NCI-H748 treated with DMSO at 0.1 percent for 48 hours (cell line): ENCODE measurements around the gene VPS45.
"Not testable (repeated sequence)": the region's sequence is repeated elsewhere in the genome, so short reads cannot be mapped to it uniquely, and the experiment has no call there.

Experiments
- DNase-seq: peaks from one replicate; lab custom pipeline; 2025; lab: John Stamatoyannopoulos, UW

Gene VPS45

DNA sequence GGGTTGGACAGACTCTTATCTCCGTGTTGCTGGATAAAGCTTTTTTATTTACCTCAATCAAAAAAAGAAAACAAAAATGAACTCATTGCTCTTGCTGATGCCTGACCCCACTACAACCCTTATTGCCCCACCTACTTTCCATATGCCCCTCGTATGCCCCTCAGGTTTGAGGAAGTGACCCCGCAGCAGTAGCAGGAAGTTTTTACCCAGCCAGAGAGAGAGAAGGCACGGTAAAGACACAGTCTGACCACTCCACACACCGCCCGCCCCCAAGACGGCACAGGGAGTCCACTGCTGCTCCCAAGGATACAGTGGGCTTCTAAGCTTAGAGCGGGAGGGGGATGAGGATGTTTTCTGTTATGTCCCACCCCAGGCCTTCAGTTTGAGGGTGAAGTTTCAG is 92.0 kb downstream of the VPS45 start:
- DNase-seq, result no peak

DNA sequence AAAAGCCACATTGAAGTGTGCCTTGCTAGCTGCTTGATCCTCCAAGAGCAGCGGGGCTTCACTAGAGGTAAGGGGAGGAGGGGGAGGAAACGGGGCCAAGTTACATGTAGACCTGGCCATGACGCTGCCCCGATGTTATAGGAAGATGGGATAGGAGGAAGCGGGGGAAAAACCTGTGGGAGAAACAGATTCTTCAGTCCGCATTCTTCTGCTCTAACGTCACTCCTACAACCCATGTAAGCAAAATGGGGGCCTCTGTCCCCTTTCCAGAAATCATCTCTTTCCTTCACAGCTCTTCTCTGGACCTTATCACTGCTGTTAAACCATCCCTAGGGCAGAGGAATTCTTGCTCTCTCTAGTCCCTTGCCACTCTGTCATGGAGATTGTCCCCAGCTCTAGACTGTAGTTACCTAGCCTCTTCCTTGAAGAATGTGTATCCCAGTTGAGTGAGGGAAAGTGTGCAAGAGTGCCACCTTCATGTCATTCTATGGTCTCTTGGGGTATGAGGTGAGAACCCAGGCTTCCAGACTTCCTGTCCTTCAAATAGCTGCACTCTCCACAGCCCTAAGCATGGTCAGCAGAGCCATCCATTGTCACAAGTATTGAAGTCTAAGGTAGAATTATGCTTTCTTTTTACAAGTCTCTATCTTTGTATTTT is 93.5 kb downstream of the VPS45 start:
- no peak for DNase-seq

DNA sequence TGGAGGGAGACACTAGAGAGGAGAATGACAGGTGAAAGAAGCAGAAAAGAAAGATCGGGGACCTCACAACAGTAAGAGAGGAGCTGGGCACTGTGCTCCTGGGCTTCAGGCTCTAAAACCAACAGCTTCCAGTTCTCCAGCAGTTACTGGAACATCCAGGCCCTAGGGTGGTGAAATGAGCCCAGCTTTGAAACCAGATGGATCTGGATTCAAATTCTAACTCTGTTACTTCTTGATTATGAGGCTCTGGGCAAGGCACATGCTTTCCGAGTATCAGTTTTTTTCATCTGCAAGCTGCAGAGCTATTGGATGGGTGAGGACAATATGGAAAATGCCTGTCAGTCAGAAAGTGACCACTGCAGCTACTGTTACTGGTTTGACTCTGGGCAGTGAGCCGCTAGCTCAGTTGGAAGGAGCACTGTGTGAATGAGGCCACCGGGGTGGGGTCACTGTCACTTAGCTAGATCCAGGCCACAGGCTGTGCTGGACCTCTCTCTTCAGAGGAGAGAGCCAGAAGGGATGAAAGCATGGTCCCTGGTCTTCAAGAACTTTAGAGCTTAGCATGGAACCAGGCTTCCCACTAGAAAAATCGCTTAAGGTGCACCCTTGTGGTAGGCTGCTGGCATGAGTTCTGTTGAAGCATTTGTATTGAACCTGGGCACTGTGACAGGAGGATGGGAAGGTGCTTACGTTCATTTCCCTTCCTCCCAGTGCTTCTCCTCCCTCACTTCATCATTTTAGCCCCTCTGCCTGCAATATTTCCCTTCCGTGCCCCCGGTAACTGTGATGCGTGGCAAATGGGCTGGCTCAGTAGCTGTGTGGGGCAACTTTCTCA is 94.4 kb downstream of the VPS45 start:
- no peak for DNase-seq

DNA sequence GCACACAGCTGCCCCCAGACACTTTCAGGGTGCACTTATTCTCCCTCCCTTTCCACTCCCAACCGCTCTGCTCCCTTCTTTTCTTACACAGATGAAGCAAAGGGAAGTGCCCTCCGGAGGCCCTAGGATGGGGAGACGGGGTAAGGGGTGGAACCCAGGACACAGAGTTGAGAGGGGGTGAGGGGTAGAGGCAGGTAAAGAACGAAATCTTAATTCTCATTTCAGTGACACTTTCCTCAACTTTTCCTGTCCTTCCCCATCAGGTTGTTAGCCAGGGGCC is 94.9 kb downstream of the VPS45 start:
- no peak for DNase-seq

DNA sequence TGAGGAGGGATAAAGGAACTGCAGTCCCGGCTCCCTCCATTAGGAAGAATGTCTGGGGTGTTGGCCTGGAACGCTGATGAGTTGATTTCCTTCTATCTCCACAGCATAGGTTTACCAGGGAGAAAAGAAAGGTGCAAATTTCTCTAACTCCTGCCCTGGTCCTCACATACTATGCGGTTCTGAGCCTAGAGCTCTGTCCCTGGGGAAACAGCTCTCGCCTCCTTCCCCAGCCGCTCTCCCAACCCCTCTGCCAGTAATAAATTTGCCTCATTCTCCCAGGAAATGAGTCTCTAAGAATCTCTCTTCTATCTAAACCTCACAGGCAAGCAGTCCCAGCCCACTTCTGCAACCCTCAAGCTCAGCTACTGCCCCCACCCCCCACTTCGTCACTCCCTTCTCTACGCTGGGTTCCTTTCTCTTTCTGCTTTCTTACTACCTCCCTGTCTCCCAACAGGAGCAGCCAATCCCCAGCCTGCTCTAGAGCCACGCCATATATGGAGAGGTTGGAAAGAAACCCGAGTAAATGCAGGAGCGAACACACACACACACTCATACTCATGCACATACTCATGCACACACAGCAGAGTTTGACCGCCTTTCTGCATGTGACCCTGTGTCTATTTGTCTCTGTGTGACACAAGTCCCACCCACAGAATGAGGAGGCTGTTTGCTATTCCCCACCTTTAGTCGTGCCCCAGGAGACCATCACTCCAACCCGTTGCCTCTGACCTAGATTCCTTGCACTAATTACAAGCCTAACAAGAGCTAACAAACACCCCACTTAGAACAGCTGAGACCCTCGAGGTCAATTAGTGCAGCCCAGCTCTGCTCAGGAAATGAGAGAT is 95.5 kb downstream of the VPS45 start:
- DNase-seq, result peak; percentile 42

DNA sequence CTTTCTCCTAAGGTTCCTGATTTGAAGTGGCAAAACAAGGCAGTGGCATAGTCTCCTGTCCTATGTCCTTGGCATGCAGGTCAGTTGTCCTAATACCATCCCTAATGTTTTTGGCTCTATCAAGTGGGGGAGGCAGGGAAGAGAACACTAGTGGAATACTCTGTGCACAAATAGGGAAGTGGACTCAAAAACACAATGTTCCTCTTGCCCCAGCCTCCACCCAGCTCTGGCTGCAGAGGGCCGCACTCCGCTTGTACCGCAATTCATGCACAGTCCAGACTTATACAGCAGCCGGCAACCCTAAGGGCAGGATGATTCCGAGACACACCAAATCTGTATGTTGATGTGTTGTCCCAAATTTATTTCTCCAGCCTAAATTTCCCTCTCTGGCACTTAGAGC is 96.6 kb downstream of the VPS45 start:
- no peak for DNase-seq

DNA sequence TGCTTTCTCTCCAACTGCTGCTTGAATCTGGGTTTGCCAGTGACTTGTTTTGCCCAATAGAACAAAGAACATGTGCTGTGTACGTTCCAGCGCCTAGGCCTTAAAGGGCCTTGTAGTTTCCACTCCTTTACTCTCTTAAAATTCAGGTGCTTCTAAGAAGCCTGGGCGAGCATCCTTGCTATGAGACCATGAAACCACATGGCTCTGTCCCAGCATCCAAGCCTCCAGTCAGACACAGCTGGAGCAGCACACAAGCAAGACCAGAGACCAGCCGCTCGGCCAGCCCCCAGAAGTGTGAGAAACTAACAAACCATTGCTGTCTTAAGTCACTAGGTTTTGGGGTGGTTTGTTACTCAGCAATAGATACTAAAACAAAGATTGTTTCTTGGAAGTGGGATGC is 97.2 kb downstream of the VPS45 start:
- DNase-seq, result no peak

DNA sequence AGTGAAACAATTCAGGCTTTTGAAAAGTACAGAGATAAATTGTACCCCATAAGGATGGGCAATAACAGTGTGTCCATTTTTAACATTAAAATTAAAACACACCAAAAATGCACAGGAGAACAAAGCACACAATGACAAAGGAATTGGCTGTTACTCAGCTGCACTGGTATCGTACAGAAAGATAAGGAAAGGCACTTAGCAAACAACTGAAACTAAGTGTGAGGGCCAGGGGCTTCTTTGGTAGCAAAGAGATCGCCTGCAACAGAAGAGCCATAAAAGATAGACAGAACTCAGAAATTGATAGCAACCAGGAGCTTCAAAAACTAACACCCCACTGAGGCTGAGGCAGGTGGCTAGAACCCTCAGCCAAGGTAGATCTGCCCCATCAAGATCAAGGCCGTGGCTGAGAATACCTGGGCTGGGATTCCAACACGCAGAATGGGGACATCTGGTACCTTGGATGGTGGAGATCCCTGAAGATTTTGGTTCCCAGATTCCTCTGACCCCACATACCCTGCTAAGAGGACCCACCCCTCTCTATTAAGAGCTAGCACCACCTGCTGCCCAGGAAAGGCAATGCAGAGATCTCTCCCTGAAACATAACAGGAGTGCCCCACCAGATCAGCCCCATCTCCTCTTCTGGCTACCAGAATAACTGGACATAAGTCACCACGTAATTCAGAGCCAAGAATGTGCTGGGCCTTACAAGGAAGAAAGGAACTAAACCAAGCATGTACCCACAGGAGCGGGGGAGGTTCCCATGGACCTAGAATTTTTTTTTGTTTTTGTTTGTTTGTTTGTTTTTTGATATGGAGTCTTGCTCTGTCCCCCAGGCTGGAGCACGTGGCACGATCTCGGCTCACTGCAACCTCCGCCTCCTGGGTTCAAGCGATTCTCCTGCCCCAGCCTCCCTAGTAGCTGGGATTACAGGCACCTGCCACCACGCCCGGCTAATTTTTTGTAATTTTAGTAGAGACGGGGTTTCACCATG is 98.3 kb downstream of the VPS45 start:
- DNase-seq, result peak; percentile 38

DNA sequence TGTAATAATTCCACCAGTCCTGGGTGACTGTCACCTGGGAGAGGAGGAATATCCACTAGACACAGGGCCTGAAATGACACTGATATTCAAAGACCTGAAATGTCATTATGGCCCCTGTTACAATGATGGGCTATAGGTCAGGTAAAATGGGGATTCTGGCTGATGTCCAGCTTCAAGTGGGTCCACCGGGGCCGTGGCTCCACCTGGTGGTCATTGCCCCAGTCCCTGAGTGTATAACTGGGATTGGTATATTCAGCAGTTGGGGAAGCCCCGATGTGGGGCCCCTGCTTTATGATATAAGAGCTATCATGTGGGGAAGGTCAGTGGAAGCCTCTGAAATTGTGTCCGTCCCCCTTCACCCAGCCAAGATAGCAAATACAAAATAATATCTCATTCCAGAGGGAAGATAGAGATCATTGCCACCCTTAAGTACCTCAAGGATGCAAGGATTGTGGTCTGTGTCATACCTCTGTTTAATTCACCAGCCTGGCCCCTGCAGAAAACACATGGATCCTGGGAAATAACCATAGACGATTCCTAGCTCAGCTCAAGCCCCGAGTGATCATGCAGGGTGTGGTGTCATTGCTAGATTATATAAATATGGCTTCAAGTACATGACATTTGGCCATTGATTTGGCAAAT is 101.5 kb downstream of the VPS45 start:
- peak; percentile 32 for DNase-seq

DNA sequence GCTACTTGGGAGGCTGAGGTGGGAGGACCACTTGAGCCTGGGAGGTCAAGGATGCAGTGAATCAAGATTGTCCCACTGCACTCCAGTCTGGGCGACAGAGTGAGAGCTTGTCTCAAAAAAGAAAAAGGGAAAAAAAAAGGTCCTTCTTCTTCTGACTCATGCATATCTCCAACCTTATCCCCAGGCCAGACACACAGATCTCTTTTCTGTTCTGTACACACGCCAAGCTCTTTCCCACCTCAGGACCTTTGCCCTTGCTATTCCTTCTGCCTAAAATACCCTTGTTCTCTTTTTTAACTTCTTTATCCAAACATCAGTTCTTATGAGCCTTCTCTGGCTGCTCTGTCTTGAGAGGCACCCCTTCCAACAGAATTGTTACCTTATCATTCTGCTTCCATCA is 104.2 kb downstream of the VPS45 start:
- DNase-seq, result no peak

DNA sequence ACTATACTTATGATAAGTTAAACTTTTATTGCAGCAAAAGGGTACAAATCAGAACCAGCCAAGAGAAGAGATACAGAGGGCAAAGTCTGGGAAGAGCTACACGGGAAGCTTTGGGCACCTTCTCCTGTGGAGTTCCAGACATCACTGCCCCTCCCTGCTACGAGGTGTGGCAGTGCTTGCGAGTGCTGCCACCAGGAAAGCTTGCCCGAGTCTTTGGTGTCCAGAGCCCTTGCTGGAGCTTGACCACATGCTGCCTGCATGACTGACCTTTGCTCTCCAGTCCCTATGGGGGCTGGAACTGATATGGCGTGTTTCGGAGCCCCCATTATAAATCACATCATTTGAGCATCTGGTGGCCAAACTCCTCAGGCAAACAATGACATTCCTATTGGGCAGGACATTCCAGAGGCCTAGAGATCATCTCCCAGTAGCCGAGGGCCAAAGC is 105.6 kb downstream of the VPS45 start:
- no peak for DNase-seq

DNA sequence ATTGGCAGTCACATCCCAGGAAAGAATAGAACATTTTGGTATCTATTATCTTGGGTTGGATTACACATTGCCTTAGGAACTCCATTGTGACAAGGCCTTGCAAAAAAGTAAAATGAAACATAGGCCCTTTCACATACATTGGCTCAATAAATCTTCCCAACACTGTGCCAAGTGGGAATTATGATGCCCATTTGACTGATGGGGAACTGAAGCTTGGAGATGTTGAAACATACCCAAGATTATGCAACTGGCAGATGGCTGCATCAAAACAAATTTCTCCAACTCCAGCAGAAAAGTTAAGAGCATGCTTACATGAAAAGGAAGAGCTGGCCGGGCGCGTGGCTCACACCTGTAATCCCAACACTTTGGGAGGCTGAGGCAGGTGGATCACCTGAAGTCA is 109.0 kb downstream of the VPS45 start:
- no peak for DNase-seq

DNA sequence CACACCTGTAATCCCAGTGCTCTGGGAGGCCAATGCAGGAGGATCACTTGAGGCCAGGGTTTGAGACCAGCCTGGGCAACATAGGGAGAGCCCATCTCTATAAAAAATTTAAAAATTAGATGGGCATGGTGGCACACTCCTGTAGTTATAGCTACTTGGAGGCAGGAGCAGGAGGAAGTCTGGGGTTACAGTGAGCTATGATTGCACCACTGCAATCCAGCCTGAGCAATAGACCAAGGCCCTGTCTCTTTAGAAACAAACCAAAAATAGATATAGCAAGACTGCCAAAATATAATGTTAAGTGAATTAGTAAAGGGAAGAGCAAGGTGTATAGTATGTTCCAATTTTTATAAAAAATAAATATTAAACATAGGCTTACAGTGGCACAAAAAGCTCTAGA is 111.0 kb downstream of the VPS45 start:
- no peak for DNase-seq

DNA sequence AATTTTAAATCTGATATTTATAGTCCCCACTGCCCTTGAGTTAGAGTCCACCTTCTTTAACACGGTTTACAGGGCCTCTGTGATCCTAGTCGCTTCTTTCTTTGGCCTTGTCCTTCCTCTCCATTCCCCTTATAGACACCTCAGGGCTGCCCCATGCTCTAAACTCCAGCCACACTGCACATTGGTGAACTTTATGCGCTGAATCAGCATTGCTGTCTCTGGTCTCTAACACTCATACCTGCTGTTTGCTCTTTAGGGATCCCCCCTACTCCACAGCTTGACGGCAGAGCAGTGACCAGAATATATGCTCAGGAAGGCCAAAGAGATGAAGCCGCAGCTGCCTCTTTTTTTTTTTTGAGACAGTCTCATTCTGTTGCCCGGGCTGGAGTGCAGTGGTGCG is 112.3 kb downstream of the VPS45 start:
- DNase-seq, result no peak

DNA sequence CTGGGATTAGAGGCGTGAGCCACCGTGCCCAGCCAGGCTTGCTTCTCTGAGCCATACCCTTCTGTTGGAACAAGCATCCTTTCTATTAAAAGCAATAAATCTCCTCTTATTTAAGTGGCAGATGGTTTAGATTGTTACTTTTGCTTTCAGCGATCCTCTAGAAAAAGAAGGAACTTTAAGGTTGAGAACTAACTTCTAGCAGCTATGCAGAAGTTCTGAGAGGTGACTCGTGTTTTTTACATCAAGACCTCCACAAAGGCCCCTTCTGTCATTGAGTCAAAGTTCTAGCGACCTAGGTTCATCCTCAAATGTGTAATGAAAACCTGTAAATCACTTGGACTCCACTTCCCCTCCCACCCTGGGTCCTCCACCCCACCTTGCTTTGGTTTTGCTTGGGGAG is 112.9 kb downstream of the VPS45 start:
- DNase-seq, result no peak

DNA sequence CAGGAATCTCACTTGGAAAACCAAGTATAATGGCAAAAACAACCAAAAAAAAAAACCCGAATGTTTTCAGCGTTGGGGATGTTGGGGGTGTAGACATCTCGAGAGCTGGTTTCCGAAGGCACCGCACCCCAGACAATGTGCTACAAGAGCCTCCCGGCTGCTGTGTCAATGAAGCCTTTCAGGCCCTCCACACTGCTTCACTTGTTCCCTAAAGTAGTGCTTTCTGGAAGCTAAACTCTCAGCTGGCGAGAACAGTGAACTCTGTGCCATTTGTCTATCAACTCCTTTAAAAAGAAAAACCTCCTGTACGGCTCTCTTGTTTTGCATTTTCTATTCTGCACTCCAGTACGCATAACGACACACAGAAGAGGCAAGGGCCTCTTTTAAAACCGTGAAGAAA is 114.7 kb downstream of the VPS45 start:
- no peak for DNase-seq

DNA sequence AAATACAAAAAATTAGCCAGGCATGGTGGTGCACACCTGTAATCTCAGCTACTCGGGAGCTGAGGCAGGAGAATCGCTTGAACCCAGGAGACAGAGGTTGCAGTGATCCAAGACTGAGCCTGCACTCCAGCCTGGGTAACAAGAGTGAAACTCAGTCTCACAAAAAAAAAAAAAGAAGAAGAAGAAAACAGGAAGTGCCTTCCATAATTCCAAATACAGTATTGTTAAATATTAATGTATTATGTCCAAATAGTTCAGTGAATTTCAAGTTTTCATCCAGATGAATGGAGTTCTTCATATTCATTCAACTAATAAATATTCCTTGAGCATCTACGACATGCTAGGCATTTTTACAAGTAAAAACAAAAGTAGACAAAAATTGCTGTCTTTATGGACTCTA is 115.5 kb downstream of the VPS45 start:
- no peak for DNase-seq

DNA sequence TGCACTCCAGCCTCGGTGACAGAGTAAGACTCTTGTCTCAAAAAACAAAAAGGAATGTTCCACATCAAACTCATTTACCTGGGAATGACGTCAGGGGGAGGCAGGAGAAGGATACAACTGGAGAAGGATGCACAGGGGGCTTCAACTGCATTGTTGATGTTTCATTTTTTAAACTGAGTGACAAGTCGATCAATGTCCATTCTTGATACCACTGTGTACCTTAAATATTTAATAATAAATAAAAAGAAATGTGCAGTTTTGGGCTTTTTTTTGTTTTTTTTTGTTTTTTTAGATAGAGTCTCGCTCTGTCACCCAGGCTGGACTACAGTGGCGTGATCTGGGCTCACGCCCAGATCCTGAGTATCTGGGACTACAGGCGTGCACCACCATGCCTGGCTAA is 117.9 kb downstream of the VPS45 start:
- DNase-seq, result no peak

DNA sequence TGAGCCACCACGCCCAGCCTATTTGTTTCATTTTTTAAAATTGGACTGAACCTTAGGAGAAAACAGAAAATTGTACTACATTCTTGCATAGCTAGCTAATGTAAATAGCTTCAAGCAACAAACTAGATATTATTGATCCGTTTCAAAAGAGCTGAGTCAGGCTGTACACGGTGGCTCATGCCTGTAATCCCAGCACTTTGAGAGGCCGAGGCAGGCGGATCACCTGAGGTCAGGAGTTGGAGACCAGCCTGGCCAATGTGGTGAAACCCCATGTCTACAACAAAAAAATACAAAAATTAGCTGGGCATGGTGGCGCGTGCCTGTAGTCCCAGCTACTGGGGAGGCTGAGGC is 118.8 kb downstream of the VPS45 start:
- DNase-seq, result not testable (repeated sequence)

DNA sequence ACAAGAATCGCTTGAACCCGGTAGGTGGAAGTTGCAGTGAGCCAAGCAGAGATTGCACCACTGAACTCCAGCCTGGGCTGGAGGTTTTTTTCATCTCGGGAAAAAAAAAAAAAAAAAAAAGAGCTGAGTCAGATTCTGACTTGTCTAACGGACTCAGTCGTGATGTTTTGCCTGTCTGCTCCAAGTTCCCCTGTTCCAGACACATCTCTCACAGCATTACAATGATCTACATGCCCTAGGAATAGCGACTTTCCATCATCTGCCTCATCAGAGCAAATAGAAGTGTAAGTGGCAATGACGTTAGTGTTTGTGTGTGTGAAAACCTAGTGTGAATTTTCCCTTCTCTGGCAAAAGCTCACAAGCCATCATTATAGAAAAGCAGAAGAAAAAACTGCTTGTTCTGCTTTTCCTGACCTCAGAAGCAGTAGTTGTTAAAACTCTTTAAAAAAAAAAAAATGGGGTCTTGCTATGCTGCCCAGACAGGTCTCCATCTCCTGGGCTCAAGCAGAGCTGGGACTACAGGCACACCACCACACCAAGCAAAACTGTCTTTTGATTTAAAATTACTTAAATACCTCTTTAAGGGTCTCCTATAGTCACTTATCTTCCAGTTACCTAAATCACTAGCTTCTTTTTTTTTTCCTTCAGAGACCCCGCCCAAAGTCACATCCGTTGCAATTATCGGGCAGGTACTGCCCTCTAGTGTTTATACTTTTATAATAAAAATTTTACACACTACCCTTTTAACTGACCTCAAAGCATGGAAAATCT is 119.4 kb downstream of the VPS45 start:
- peak; percentile 44 for DNase-seq

DNA sequence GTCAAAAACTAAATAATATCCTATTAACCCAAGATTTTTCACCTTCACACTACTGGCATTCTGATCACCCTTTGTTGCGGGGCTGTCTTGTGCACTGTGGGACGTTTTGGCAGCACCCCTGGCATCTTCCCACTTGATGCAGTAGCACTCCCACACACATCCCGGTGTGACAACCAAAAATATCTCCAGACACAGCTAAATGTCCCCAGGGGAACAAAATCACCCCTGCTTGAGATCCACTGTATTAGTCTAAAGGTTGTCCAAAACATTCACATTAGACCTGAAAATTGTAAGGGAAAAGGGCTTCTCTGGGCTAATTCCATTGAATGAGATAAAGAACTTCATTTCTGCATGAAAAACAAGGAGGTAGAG is 120.0 kb downstream of the VPS45 start:
- DNase-seq, result no peak
